HG03571 (cell line): ENCODE measurements around the gene A2M.

Experiments
- ATAC-seq: cut with Tn5 transposase; IDR thresholded peaks from one replicate; pipeline ENCODE4 v1.9.1; 2021; ENCODE audit not compliant: unreplicated experiment

The A2M gene

DNA sequence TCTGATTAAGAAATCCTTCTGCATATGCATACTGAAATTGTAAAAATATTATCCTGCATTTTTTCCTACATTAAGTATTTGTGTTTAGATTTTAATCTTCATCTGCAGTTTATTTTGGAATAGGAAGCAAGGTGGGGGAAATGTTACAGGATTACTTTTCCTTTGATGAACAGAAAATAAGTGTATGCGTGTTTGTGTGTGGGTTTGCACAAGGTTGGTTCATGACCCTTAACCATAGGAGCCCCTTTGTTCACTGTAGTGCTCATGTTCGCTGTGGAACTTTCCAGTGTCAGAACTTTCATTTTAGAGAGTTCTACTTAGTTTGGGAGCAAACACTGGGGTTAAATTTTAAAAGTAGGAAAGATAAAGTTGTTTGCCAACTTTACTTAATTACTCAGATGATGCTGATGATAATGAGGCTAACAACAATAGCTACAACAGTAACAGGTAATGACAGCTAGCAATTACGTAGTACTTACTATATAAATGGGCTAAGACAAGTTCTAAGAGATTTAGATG lies 6.4 kb upstream of the A2M start:
- no peak for ATAC-seq

DNA sequence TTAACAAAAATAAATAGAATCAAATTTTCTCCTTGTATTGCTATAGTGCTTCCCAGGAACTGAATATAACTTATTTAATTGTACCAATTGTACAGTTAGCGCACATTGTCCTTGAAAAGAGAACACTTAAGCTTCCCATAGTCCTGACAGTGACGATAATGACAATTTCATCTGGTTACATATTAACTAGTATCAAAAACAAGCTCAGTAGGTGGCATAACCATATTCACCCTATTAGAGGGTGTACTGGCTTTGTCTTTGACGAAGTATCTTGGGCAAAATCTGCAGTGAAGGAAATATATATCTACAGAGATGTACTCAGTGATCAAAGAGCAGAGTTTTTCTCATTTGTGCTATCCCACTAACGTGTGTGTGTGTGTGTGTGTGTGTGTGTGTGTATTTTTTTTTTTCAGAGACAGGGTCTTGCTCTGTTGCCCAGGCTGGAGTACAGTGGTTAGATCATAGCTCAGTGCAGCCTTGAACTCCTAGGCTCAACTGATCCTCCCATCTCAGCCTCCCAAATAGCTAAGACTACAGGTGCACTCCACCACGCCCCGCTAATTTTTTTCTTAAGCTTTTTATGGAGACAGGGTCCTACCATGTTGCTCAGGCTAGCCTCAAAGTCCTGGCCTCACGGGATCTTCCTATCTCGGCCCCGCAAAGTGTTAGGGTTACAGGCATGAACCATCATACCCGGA lies 4.9 kb upstream of the A2M start:
- no peak for ATAC-seq

DNA sequence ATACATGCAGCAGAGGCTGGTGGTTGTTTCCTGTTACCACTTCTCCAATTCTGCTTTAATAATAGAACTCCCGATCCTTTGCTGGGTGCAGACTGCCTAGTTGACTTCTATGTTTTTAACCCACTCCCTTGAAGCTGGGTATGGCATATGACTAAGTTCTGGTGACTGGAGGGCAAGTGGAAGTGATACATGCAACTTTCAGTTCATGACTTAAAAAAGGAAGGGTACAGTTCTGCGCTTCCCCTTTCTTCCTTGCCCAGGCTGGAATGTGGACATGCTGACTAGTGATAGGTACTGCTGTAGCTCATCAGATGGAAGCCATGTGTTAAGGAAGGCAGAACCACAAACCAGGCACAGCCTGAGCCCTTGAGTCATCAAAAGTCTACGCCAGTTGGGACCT lies 2.4 kb upstream of the A2M start:
- no peak for ATAC-seq

DNA sequence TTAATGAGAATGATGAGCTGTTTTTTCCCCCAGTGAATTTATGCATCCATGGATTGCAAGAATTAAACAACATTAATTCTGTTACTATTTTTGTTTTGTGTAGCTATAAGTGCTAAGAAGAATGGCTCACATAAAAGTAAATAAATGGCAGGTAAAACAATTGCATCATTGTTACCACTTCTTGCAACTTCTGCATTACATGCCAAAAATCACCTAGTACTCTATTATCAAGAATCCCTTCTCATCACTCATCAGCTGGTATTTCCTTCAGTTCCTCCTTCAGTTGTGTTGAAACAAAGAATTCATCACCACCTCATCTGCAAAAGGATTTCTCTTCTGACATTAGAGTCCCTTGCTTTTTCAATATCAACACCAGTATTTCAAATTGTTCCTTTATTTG lies 773 bp downstream of the A2M start:
- ATAC-seq, result no peak

DNA sequence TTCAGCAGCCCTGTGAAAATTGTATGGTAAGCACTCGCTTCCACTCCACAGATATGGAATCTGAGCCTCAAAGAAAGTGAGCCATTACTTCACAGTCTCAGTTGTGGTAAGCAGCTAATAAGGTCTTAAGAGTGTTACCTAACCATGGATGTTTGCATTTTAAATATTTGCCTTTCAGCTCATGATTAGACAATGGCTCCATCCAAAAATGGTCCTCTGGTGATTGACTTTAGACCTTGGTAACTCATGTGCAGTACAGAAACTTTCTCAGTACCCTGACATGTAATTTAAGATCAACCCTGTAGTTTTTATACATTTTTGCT lies 1.8 kb downstream of the A2M start:
- ATAC-seq, result no peak

DNA sequence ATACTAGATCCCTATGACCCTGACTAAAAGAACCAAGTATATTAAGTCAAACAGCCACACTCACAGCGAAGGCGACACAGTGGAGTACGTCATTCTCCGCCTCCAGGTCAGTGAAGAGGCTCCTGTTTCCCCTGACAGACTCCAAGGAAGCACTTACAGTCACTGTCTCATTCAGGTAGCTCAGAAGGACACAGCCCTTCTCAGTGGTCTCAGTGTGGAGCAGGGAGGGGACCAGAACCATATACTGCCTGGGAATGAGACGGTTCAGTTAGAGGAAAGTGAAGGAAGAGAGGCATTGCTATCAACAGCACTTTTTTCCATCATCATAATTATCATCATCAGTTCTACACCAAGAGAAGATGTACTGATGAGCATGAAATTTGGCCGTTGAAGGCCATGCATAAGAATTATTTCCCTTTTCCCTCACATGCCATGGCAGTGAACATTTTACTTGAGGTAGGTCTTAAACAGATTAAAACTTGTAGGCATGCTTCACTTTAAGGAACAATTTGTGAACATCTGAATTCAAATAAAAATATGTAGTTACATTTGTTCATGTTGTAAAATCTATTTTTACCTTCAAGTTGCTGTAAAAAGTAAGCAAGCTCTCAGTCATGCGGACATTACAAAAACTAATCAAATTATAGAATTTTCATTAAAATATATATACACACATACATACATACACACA lies 2.3 kb downstream of the A2M start:
- ATAC-seq, result no peak

DNA sequence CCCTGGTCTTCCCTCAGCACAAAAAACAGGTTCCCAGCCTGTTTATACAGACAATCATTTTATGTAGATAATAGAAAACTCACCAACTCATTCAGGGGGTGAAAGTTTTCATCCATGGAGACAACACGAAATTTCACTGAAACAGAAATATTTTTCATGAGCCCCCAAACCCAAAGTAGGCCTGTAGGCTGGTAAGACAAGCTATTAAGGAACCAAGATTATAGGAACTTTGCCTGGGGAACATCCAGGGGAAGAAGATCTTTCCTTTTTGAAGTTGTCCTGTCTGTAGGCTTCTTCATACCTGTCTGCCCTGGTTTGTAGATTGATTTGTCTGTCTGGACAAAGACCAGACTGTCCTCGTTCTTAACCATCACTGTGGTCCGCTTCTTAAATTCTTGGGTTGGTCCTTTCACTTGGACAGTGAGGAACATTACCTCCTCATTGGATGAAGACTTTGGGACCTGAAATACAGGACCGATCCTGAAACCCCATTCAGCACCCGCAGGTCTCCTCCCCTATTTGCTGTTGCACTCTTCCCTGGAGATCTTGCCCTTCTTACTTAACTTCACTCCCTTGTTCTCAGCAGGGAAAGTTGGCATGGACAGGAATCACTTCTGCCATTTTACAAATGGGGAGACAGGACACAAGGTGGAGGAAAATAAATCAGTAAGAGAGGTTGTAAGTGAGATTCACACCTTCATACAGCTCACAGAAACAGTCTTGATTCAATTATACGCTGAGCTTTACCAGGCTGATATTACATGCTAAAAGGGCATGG lies 3.5 kb downstream of the A2M start:
- ATAC-seq, result no peak

DNA sequence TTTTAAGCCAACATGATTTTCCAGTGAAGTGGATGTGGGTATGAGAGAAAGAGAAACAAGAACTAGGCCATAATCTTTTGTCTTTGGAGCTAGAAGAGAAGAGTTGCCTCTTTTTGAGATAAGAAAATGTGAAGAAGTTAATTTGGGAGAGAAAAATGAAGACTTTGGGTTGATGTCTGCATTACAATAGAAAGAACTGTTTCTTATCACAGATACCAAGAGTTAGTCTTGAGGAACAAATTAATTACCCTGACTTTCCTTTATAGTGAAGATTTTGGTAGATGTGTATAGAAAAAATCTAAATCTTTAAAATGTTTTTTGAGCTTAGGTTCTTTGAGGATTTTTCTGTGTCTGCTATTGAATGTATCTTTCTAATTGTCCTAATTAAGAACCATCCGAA lies 4.2 kb downstream of the A2M start:
- no peak for ATAC-seq

DNA sequence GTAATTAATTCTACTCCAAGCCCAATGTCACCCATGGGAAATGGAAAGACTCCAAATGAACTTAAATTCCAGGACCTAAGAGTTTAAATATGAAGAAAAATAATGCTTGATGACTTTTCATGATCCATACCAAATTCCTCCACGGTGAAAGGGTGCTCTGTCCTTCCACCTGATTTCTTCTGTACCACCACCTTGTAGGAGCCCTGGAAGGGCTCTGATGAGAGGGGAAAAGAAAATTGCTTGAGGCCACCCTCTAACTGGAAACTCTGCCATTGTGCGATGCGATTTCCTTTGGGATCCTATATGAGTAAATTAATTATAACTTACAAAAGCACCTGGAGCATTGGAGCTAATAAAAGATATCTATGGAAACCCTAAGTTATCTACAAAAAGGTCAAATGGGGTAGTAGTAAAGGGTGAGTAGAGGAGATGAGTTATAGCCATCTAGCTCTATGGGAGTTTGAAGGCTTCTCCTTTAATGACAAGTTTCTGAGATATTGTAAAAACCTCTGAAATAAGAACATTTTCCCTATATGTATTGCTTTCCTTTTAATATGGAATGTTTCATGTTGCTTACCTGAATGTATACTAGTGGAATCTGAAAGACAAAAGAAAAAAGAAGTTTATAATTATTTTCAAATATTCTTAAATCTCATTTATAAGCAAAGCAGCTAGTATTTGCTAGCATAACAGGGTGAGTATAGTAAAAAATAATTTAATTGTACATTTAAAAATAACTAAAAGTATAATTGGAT lies 5.8 kb downstream of the A2M start:
- no peak for ATAC-seq

DNA sequence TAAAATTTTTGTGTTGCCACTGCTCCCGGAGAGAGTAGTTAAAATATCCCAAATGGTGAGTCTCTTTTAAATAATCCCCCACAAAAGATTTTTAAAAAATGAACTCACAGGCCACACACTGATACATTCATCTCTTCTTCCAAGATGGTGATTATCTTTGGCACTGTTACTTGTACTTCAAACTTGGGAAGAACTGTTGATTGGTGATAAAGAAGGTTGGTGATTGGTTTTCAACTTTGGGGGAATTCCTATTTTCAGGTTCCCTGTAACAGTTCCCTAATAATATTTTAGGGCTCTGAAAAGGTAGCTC lies 6.6 kb downstream of the A2M start:
- no peak for ATAC-seq

DNA sequence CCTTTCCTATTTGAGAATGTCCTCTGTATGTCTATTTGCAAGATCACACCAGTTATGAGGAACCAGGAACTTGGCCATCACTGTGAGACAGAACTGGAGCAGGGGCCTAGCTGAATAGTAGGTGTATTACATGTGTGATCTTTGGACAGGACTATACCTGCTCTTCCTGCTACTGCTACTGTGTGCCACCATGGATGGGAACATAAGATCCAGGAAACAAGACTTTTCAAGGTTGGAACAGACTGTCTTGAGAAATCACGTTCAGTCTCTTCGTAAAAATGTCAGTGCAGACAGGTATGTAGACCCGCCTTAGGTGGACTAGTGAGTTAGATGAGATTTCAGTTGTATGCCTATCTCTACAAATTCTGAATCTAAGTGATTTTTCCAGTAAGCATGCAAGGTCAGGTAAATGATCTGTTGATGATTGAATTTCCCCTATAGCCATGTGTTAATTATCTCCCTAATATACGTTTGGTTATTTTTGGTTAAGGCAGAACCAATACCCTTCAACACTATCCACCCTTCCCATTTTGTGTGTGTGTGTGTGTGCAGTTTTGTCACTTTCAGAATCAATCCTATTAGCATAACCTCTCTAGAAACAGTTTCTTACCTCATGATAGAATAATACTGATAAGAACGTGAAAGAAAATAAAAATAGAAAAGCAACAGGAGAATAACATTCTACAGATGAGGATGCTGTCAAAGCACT lies 7.1 kb downstream of the A2M start:
- no peak for ATAC-seq

DNA sequence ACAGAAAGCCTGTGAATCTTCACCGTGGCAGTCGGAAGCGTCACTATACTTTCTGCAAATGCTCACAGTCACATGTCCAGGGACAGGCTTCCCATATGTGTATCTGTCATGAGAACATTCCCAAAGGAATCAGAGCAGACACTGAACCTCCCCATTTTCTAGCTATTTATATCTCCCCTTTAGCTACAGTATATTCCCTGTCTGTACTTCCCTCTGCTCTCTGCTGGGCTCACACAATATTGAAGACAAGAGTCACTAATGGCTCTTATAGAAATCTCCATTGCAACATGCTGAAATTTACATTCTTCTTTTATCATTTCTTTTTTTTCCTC lies 8.2 kb downstream of the A2M start:
- ATAC-seq, result no peak

DNA sequence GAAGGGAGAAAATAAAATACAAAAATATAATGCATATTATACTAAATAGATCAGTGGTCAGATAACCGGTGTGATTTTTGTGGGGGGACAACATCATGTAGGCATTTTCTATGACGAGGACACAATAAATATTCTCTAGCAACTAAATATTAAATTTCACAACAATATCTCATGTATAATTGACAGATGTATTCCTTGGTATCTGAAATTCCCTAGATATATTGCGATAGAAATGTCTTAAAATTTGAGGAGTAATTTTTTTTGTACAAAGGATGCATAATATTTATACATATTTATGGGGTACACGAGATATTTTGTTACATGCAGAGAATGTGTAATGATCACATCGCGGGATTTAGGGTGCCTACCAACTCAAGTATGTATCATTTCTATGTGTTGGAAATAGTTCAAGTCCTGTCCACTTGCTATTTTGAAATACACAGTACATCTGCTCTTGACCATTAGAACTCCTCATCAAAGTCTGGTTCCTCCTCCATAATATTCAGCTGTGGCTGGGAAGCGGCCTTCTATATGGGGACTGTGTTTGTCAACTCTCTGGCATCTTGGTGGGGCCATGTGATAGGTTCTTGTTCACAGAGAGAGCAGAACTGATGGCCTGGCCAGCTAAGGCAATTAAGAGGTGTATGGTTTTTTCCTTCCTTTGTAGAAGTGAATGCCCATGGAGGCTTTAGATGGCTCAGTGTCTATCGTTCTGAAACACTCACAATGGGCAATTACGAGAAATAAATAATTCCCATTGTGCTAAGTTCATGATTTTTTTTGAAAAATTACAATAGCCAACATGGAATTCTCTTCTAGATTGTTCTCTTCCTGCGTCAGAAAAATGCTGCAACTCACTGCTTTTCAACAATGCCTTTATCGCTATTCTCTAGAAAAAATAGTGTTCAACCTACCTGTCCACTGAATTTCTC lies 8.8 kb downstream of the A2M start:
- no peak for ATAC-seq

DNA sequence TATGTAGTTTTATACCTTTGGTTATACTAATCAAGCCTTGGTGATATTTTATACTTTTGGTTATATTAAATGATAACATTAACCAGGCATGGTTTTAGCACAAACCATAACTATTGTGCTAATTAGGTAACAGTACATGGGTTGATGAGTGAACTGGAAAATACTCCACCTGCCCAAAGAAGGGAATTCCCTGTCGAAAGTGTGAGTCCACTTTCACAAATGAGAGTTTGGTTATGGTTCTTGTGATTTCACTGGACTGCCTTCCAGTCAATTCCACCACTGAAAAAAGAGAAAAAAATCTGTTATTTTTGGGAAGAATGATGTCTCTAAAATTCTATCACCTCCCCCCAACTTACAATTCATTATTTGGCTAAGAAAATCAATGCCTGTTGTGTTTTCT lies 9.7 kb downstream of the A2M start:
- ATAC-seq, result no peak

DNA sequence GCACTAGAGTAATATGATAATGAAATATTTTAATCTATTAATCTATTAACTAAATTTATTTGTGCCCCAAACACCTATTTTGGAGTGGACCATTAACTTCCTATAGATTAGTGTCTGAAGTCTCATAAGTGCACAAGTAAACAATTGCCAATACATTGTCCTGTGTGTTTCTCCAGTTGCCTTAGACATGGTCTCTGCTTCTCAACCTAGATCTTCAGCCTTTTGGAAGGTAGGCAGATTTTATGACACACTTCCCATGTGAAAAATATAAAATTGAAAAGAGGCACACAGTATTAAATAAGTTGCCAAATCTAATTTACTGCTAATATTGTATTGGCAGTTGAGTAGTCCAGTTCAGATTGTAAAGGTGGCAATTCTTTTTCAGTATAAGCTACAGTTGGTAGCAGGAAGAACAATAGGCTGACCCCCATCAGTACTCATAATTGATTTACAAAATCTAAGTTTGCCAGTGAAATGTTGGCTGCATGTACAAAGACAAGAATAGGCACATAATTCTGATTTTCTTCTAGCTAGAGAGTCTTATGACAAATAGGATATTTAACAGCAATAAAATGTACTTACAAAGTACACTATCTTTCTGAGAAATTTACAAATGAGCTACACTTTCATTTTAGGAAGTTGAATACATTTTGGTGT lies 10.8 kb downstream of the A2M start:
- no peak for ATAC-seq

DNA sequence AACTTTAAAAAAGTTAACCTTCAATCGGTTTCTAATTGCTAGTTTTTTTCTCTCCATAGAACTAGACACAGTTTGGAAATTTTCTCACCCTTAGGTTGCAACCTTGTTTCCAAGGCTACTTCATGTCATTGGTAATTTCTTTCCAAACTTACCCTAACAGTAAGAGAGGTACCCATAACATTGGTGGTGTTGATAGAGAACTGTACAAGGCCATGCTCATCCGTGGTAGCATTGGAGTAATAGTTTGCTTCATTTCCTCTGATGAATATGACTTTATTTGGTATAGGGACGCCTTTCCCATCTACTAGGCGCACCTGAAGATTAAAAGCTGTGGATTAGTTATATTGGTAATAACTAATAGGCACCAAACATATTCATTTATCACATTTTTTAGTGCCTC lies 11.6 kb downstream of the A2M start:
- no peak for ATAC-seq

DNA sequence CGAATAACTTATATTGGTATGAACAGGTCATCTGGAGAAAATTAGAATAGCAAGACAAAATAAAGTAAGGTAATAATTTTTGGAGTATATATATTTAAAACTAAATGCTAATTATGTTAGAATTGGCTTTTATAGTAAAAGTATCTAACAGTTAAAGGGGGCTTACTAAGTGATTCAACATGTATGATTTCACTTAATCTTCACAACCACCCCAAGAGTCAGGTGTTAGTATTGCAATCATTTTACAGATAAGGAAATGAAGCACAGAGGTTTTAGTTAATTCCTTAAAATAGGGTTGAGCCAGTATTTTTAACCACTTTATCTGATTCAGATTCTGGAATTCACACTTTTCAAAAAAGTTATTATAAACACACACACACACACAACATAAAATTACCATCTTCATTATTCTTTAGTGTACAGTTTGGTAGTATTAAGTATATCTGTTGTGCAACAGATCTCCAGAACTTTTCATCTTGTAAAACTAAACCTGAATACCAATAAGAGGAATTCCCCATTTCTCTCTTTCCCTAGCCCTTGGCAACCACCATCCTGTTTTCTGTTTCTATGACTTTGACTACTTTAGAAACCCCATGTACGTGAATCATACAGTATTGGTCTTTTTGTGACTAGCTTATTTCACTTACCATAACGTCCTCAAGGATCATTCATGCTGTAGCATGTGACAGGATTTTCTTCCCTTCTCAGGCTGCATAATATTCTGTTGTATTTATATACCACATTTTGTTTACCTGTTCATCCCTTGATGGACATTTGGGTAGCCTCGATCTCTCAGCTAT lies 12.5 kb downstream of the A2M start:
- ATAC-seq, result no peak

DNA sequence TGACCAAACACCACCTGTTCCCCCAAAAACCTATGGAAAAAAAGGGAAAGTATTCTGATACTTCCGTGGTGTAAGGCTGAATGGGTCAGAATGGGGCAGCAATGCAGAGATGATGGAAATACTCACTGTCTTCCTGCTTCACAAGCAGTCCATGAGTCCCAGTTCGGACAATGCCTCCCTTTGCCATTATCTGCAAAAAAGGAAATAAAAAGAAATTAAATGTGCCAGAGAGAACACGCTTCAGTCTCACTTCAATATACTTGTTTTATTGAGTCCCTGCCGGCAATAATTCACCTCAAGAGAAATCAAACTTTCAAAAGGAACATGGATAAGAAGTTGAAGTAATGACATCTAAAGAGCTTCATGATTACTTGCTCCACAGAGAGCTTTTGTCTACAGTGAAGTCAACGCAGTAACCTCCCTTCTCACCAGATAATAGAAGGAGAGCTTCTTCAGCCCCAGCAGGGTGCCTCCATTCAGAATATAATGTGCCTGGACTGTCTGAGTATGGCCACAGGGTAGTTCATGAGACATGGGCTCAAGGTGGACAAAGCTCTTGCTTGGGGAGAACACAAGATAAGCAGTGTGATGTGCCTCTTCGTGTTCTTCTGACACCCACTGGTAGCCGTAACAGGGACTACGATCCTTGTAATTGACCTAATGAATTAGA lies 14.6 kb downstream of the A2M start:
- no peak for ATAC-seq
